Activated CD4-positive, alpha-beta T cell treated with anti-CD3 and anti-CD28 coated beads for 24 hours (primary cell): ENCODE data around the gene BCAR3.

Source experiments
- DNase-seq, 2 donors: peaks; one replicate each; pipeline ENCODE4 v3.0.0-alpha.2; 2020; ENCODE audit warnings: low read depth in 2 of 2

The BCAR3 gene

DNA sequence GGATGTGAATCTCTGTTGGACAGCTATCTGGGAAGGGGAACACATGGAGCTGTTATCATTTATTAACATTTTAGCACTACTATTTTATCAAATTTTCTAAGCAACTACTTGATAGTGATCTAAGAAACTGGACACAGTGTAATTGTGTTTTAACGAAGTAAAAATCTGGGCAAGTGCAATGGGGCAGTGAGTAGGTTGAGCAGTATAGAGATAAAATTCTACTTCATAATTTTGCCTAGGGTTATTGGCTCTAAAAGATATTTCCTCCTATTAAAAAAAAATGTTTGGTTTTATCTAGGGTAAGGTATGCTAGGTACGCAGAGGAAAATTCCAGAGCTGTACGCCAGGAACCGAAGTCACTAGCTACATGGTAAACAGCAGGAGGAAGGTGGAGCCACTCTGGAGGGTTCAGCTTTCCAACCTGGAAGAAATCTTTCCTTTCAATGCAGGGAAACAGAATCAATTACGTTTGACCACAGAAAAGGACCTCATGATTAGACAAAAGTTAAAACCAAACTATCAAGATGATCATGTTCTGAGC, 43.3 kb downstream of the BCAR3 start:
- no peak for DNase-seq

DNA sequence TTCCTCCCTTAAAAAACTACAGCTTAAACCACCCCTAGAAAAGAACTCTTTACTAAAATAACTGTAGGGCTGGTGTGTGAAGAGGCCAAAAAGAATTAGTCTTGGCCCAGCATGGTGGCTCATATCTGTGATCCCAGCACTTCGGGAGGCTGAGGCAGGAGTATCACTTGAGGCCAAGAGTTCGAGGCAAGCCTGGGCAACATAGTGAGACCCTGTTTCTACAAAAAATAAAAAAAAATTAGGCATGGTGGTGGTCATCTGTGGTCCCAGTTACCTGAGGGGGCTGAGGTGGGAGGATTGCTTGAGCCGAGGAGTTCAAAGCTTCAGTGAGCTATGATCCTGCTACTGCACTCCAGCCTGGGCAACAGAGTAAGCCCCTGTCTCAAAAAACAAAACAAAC, 44.9 kb downstream of the BCAR3 start:
- no peak for DNase-seq

DNA sequence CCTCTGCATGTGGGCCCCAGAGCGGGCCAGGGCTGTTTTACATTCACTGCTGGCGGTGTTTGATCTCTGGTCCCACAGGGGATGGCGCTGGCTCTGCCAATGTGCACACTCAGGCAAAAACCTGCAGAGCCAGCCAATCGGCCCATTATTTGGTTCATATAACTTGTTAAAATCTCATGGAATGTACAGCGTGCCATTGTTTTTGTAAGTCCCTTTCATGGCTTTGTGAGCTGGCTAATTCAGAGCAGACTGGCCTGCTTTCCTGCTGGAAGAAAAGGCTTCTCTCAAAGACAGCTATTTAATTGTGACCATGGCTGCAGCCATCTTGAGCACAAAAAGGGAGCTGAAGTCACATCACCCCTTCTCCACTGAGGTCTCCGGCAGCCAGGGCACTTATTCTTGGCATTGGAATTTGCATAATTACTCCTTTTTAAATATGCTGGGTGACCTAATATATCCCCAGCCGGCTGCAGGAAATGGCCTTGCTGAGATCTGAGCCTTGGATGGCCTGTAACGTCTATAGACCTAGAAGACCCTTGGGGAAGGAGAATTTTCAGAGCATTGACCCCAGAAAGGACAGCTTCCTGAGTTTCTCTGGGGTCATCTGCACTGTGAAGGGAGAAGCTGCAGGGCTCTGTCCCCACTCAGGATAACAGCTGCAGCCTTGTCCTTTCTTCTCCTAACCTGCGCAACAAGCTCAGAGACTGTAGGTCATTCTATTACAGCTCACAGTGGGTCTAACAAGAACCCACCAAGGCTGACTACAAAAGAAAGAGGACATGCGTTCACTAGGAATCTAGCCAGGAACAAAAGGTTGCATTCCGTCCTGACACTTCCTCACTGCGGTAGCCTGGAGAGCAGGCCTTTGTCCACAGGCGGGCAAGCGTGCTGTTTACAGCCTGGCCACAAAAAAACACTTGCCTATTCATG, 45.8 kb downstream of the BCAR3 start:
- DNase-seq, result no peak

DNA sequence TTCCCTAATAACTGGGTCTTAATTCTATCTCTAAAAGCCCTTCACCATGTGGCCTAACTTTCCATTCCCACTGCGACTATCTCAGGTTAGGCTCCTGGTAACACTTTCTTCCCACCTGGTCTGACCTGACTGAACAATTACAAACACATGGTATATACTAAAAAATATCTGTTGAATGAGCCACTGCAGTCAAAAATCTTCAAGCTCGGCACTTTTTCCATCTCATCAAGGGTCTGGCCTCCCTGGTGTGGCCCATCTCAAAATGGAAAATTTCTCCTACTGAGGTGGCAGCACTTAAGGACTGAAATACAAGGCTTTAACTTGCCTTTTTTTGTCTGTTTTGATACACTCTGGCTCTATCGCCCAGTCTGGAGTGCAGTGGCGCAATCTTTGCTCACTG, 48.3 kb downstream of the BCAR3 start:
- no peak for DNase-seq

DNA sequence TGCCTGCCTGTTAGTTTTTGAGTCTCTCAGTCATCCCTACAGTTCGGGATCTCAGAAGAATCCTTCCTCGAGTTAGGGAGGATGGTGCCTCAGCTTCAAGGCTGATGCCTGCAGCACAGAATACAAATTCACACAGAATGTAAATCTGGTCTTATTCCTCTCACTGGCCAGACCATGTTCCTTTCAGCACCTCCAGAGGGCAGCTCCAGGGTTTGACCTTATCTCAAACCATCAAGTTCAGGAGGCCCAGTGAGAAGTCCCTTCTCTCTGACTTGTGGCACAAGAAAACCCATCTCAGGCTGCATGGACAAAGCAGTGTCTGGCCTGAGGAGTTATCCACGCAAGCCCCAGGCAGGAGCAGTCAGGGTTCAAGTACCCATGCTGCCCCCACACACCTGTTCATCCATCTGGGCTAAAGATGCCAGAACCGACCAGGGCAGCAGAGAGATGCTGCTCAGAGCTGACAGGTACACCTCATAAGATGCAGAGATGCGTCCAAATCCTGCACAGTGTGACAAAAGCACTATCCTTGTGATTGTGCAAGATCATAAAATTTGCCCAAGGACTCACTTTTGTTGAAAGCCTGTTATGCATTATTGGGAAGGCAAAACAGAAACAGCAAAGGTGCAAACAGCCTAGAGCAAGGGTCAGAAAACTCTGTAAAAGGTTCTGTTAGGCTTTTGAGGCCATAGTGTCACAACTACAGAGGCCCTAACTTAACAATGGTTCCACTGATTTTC, 49.8 kb downstream of the BCAR3 start:
- DNase-seq, result no peak

DNA sequence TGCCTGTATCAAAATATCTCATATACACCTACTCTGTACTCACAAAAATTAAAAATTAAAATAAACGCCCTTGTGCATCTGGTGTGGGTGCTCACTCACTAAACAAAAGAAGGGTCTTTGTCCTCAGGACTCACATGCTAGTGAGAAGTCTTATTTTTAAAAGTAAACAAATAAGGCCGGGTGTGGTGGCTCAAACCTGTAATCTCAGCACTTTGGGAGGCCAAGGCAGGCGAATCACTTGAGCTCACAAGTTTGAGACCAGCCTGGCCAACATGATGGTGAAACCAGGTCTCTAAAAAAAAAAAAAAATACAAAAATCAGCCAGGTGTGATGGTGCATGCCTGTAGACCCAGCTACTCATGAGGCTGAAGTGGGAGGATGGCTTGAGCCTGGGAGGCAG, 51.5 kb downstream of the BCAR3 start:
- DNase-seq, result no peak

DNA sequence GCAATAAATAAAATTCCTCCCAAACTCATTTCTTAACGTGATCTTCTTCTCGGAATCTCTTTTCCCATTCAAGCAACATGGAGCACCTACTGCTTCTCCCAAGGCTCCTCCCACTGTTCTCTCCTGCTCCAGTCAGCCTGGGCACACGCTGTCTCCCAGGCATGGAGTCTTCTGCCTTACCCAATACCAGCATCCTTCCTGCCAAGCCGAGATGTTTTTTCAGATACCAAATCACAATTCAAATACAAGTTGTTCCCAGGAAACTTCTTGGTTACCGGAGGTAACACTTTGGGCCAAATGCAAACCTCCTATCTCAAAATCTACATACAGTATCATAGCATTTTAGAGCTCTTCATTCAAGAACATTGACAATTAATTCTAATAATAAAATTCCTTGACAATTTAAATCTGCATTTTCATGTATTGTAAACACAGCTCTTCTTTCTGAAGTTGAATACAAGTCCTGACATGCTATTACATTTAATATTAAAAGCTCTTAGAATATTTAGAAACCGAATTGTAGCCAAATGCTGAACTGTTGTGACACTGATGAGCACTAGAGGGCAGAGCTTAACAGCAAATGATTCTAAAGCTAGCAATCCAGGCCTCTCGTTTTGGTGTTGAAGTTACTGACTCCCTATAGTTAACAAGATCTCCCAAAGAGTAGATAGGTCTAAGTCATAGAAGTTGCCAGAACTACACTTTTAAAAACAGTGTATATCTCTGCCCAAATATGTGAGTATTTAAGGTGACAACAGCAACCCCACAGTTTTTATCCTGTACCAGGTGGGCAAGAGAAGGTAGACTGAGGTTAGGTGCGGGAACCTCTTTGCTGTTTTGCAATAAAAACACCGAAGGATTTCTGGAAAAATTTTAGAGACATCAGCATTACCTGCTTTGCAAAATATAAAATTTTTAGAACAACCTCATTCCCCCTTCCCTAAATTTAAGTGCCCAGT, 52.3 kb downstream of the BCAR3 start:
- peak in 1 of 2 donors; percentile 34 for DNase-seq

DNA sequence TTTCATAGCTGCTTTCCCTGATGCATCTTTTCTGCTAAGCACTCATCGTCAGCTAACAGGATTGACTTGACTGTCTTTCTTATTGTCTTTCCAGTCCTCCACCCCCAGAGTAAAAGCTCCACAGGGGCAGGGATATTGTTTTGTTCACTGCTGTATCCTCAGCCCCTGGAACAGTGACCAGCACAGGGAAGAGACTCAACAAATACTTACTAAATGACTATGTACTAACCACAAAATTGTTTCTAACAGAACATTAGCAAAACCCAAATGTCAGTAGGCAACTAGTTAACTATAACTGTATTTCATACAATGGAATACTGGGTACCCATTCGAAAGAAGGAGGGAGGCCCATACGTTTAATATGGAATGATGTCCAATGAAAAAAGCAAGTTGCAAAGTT, 53.0 kb downstream of the BCAR3 start:
- DNase-seq, result no peak

DNA sequence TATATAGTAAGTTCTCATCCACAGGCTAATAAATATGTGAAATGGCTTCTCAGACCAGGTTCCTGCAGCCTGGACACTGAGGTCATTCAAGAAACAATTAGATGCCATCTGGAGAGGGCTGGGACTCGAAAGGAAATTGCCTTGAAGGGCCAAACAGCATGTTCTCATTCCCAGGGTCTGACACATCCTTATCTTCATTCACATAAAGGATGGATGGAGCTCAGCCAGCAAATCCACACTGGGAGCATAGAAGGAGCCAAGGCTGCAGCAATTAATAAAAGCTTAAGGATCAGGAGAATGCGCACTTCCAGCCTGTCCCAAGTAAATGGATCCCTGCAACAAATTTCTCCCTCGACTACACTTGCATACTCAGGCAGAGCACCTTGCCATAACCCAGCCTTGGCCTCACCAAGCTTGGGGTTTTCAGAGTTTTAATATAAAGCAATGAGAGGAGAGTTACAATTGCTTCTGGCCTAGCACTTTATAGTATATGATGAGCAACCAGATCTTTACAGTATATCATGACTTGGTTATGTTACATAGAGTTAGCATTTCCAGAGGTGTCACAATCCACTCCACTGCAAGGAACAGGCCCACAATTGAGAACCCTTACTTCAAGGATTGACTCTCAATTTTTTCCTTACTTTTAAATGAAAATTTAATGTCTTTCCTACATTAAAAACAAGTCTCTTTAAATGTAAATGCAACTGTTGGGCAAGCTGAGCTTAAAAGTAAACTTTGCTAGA, 55.9 kb downstream of the BCAR3 start:
- DNase-seq, result no peak

DNA sequence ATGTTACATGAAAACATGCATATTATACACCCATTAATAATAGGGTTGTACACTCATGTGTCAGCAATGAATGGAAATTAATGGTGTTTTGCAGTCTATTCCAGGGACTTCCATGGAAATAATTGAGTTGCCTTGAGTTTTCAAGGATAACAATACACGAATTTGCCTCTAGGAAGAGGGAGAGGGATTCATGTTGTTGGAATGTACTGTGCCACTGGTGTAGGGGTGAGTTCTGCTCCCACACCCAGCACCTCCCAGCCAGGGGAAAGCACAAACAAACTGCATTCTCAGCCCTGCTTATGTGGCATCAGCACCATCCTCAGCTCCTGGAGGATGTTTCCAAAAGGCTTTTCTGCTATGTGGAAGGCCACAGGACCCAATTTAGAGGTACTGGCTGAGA, 57.8 kb downstream of the BCAR3 start:
- no peak for DNase-seq

DNA sequence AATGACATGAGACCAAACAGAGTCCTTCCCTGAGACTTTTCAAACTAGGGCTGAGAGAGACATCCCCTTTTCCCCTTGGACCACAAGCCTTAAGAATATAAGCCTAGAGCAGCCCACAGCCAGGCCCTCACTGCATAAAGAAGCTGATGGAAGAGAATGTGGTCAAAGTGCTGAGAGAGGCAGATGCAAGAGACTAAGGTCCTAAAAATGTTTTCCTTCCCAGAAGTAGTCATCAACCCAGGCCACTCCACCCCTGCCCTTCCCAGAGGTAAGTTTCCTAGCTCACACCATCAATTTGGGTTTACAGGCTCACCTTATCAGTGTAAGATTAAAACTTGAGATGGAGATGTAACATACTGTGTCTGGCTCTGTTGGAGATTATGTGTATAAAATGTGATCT, 58.2 kb downstream of the BCAR3 start:
- no peak for DNase-seq

DNA sequence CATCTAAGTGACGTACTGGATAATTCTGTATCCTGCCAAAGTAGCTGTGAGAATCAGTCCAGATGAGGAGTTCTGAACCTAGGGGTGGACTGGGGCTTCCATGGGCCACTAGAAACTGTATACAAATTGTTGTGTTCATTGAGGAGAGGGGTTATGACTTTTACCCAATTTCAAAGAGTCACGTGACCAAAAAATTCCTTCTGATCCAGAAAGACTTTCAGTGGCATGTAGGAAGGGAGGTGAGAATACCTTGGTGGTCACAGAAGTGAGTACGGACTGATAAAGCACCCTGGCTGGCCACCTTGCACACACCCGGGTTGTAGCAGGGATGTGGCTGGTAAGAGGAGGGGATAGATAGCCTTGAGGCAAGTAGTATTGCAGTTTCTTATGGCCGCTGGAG, 60.4 kb downstream of the BCAR3 start:
- no peak for DNase-seq

DNA sequence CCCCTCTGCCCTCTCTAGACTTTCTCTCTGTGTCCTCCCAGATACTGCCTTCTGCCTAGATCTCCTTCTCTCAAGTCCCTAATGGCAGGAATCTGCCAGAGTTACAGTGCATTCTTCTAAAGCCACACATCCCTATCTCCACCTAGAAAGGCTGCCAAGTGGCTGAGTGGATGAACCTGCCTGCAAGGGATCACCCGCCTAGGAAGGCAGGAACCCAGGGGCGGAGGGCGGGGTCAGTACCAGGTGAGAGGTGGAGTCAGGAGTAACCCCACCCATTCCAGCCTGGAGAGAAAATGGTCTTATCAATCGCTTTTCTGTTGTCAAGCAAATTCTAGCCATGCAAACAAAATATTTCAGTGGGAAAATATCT, 60.8 kb downstream of the BCAR3 start:
- DNase-seq, result no peak

DNA sequence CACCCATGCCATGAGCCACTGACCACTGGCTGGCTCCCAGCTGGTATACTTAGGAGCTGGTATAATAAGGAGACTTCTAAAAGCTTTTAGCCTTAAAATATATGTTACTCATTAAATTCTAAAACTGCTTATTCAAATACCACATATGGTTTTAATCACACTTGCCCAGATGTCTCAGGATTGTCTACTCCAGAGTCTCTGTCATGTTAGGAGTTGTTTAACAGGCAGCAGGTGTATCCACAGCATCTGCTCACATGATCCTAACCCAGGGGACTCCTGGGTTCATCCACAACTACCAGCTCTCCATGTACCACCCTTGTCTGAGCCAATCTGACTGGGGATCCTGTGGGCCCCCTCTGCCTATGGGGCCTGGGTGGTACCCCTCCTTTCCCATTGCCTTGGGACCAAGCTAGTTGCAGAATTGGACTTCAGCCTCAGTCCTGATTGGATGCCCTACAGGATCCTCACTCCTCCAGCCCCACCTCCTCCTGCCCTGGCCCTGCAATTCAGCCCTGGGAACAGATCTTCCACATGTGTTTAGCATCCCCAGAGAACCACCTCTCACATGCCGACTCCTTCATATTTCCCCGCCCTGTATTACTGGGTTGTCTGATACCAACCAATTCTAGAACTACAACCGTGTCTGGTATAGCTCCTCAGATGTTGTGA, 61.3 kb downstream of the BCAR3 start:
- no peak for DNase-seq

DNA sequence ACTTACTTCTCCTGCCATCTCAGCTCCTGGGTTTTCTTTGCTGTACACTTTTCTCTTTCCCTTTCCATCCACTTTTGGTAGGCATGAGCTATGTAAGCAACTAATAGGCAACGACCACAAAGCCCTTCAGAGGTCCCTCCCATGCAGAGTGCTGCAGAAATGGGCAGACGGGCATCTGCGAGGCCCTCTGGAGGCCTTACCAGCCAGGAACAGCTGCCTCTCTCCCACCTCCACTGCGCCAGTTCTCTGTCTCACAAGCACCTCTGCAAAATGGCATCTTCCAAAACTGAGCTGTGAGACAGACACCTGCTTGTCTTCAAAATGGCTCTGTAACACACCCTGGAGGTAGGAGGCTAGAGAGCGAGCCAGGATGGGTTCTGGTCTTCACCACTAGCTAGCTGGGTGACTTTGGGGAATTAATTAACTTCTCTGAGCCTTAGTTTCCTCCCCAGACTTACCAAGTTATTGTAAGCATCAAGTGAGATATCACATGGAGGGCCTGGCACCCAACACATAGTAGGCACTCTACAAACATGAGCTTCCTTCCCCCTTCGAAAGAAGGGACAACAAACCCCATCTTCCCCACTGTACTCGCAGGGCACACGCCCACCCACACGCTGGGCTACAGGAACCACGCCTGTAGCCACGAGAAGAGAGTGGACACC, 62.0 kb downstream of the BCAR3 start:
- no peak for DNase-seq

DNA sequence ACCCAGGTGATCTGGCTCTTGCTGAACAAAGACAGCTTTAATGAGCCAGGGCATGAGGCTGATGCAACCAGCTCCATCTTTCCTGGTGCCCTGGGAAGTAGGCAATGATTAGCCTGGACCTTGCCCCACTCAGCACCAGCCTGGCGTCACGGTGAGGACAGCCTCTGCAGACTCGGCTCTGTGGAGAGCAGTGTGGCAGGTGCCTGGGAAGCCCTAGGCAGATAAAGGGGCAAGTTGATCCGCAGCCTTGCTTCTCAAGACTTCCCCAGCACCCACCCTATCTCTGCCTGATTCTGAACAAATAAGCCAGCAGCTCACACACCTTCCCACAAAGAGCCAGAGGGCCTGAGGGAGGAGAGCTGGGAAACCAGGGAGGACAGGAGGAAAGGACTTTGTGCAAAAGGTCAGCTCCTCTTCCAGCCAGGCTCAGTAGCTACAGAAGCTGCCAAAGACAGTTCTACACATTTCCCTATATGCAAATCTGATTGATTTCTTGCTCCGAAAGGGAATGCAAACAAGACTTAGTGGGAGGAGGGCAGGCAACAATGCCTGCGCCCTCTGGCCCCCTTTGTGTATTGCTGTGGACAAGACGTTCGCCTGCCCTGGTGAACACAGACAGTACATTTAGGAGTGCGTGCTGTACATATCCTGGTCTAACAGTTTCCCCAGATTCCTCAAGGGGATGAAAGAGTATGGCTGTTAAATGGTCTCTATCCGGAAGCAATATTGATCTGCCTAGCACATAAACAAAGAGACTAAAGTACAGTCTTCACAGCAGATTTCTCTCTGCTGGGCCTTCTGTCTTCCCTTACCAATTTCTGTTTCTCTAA, 63.8 kb downstream of the BCAR3 start:
- DNase-seq, result no peak

DNA sequence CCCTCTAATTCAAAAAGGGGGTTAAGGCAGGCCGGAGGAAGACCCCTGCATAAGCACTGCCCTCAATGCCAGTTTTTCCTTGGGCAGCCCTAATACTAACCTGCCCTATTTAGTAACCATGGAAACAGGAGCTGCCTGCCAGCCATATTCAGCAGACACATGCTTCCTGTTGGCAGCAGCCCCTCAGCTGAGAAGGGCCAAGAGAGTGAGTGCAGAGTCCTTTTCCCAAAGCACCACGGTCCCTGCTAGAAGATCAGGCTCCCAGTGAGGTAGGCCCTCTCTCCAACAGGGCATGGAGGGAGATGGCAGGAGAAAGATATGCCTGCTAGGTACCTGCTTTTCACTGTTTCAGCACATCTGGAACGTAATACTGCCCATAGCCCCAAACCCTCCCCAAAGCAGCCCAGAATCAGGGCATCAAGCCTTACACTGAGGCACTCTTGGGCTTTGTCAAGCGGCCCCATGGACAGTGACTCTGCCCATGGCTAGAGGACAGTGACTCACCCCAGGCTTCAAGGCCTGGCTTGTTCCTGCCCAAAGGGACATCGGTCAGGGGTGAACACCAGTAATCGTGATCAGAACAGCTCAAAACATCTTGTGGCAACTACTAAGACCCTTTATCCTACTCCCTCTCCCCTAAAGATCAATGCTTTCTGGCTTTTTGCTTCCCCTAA, 64.5 kb downstream of the BCAR3 start:
- DNase-seq, result no peak

DNA sequence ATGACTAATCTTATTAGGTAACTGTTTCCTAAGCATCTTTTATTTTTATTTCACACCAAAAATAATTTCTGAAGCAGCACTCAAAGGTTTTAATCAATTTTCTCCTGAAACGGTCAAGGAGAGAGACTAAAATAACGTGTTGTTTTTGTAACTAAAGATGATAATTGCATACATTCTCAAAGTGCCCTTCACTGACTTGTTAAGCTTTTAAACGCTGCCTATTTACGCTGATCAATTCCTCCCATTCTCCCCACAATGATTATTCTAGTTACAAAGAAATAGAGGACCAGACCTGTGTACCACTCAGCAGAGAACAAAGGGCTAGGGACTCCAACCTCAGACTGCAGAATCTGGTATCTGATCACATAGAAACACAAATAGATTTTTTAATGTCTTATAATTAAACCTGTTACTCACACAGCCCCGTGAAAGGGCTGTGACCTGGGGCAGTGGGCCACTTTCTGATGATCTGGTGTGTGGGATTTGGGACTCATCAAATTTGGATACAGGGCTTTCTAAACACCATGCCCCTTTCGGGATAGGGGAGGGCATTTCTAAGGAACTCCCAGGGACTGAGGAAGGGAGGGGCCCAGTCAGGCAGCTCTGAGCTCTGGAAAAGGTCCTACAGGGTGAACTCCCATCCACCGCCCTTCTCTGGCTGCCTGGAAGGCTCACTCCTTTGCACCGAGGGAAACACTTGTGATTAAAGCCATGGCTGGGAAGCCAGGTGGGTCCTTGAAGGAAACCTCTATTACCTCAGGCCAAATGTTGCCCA, 65.2 kb downstream of the BCAR3 start:
- DNase-seq, result no peak
